ENCODE results near the gene AXL.
A peak's percentile ranks its signal among the peaks of the same experiment; 100 is the strongest.

The AXL gene

DNA sequence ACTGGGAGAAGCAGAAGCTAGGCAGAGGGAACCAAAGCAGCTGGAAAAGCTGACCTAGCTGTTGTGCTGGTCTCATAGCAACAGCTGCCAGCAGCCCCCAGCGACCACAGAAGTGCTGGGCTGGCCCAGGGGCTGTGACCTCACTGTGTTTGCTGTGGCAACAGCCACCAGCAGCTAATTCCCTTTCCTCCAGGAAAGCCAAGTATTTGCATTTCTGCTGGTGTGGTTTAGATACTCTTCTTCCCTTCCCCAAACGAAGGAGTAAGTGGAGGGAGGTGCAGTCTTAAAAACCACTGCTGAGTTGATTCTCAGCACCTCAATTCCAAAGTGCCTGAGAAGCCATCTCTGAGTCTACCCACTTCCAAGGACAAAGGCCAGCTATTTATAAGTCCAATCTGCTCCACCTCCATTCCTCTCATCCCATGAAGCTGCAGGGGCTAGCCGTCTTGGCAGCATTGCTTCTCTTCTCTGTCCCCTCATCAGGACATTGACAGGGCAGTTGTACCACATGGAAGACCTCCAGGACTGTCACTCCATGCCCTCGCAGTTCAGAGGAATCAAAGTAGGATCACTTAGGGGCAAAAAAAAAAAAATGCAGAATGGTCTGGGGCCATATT lies 79.4 kb downstream of the AXL start:
- TF ChIP-seq EZH2 (IDR thresholded peaks at IDR 0.05; ENCODE audit: borderline replicate concordance, low read length), result no peak
- TF ChIP-seq, protein P1, sequence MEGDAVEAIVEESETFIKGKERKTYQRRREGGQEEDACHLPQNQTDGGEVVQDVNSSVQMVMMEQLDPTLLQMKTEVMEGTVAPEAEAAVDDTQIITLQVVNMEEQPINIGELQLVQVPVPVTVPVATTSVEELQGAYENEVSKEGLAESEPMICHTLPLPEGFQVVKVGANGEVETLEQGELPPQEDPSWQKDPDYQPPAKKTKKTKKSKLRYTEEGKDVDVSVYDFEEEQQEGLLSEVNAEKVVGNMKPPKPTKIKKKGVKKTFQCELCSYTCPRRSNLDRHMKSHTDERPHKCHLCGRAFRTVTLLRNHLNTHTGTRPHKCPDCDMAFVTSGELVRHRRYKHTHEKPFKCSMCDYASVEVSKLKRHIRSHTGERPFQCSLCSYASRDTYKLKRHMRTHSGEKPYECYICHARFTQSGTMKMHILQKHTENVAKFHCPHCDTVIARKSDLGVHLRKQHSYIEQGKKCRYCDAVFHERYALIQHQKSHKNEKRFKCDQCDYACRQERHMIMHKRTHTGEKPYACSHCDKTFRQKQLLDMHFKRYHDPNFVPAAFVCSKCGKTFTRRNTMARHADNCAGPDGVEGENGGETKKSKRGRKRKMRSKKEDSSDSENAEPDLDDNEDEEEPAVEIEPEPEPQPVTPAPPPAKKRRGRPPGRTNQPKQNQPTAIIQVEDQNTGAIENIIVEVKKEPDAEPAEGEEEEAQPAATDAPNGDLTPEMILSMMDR (IDR thresholded peaks at IDR 0.05; ENCODE audit: low read length), result no peak
- no peaks in the 10 kb centered on the region for H3K9me3 ChIP-seq (ENCODE audit: low read length)
- no peak overlapping the region for H3K4me2 ChIP-seq (ENCODE audit: low read length)
- no peaks in the 10 kb centered on the region for H3K79me2 ChIP-seq (ENCODE audit: insufficient read depth, low read length)
- no peak overlapping the region for H3K4me3 ChIP-seq (ENCODE audit: low read depth, low read length, poor library complexity, severe bottlenecking)
- no peaks in the 10 kb centered on the region for H3K9me2 ChIP-seq (ENCODE audit: low read depth, low read length)
- H3K27me3 ChIP-seq (ENCODE audit: insufficient read depth, low read length), result no peaks in the 10 kb centered on the region
- H3K36me3 ChIP-seq (ENCODE audit: insufficient read depth, low read length), result peaks cover 100% of the 10 kb centered on the region
- no peak overlapping the region for H2AFZ ChIP-seq (ENCODE audit: low read length)
- peaks cover 54% of the 10 kb centered on the region for H3K4me1 ChIP-seq (ENCODE audit: insufficient read depth, low read length, severe bottlenecking)
- H3F3A ChIP-seq (ENCODE audit: insufficient read depth, low read length), result no peaks in the 10 kb centered on the region
- peak overlapping the region; percentile 20; the same call in 1 of the 2 replicates for H3K9ac ChIP-seq (ENCODE audit: low read length)
- no peaks in the 10 kb centered on the region for H4K20me1 ChIP-seq (ENCODE audit: insufficient read depth, low read length)
- H3K27ac ChIP-seq (ENCODE audit: low read depth, low read length, poor library complexity, severe bottlenecking), result peak overlapping the region; percentile 69

DNA sequence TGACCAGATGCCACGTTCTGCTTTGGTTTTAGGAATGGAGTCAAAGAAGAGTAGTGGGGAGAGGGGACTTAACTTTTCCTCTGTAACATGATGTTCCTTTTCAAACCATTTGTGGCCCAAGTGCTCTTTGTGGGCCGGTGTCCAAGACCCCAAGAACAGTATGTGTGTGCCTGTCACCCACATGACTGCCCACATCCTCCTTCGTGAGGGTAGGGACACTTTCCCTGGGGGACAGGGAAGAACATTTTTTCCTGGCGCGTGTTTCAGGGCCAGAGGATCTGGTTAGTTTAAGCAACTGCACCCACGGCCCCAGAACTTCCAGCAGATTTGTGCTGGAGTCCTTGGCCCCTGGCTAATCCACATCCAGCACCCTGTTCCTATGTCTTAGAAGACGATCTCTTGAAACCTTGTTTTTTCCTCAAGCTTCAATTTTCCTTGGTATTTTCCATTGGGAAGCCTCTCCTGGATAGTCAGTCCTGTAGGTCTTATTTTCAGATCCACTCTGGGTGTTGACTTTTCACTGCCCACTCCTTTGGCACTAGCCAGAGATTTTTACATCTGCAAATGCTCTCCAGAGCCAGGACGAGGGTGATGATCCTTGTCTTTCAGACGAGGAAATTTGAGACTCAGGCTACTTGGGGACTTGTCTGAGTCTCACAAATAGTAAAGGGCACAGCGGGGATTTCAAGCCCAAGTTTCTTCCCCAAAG lies 80.2 kb downstream of the AXL start:
- no peak for TF ChIP-seq EZH2 (IDR thresholded peaks at IDR 0.05; ENCODE audit: borderline replicate concordance, low read length)
- TF ChIP-seq, protein P1 (IDR thresholded peaks at IDR 0.05; ENCODE audit: low read length), result no peak
- H4K20me1 ChIP-seq (ENCODE audit: insufficient read depth, low read length), result no peaks in the 10 kb centered on the region
- H3K27ac ChIP-seq (ENCODE audit: low read depth, low read length, poor library complexity, severe bottlenecking), result peak overlapping the region; percentile 69
- H3K36me3 ChIP-seq (ENCODE audit: insufficient read depth, low read length), result peaks cover 100% of the 10 kb centered on the region
- H3K9me3 ChIP-seq (ENCODE audit: low read length), result no peaks in the 10 kb centered on the region
- H3K27me3 ChIP-seq (ENCODE audit: insufficient read depth, low read length), result no peaks in the 10 kb centered on the region
- no peak overlapping the region for H3K4me3 ChIP-seq (ENCODE audit: low read depth, low read length, poor library complexity, severe bottlenecking)
- no peaks in the 10 kb centered on the region for H3F3A ChIP-seq (ENCODE audit: insufficient read depth, low read length)
- no peak overlapping the region for H2AFZ ChIP-seq (ENCODE audit: low read length)
- no peak overlapping the region for H3K4me2 ChIP-seq (ENCODE audit: low read length)
- no peak overlapping the region for H3K9ac ChIP-seq (ENCODE audit: low read length)
- peaks cover 54% of the 10 kb centered on the region for H3K4me1 ChIP-seq (ENCODE audit: insufficient read depth, low read length, severe bottlenecking)
- H3K79me2 ChIP-seq (ENCODE audit: insufficient read depth, low read length), result no peaks in the 10 kb centered on the region
- no peaks in the 10 kb centered on the region for H3K9me2 ChIP-seq (ENCODE audit: low read depth, low read length)

DNA sequence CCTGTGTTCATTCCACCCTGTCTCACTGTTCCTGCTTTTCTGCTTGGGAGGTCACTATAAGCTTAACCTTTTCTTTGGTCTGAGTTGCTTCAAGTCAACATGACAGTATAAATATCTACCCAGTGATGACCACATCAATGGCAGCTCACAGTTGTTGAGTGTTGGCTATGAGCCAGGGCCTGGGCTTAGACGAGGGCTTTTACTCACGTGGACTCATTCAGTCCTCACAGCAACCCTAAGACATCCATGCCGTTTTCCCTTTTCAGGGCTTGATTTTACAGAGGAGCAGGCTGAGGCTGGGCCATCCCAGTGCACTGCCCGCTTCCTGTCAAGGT lies 80.7 kb downstream of the AXL start:
- Histone ChIP-seq H3K9me2 (ENCODE audit: low read depth, low read length) (no peaks in the 10 kb centered on the region), H3K79me2 (ENCODE audit: insufficient read depth, low read length) (no peaks in the 10 kb centered on the region), H3K4me2 (ENCODE audit: low read length) (no peak overlapping the region), H3K9ac (ENCODE audit: low read length) (no peak overlapping the region), H3K36me3 (ENCODE audit: insufficient read depth, low read length) (peaks cover 100% of the 10 kb centered on the region), H3K4me1 (ENCODE audit: insufficient read depth, low read length, severe bottlenecking) (peaks cover 54% of the 10 kb centered on the region), H3K4me3 (ENCODE audit: low read depth, low read length, poor library complexity, severe bottlenecking) (no peak overlapping the region), H3K9me3 (ENCODE audit: low read length) (no peaks in the 10 kb centered on the region), H4K20me1 (ENCODE audit: insufficient read depth, low read length) (no peaks in the 10 kb centered on the region), H3K27me3 (ENCODE audit: insufficient read depth, low read length) (no peaks in the 10 kb centered on the region), H3K27ac (ENCODE audit: low read depth, low read length, poor library complexity, severe bottlenecking) (peak overlapping the region; percentile 50), H2AFZ (ENCODE audit: low read length) (no peak overlapping the region), H3F3A (ENCODE audit: insufficient read depth, low read length) (no peaks in the 10 kb centered on the region)
- no peak for TF ChIP-seq EZH2 (IDR thresholded peaks at IDR 0.05; ENCODE audit: borderline replicate concordance, low read length)
- TF ChIP-seq, protein P1 (IDR thresholded peaks at IDR 0.05; ENCODE audit: low read length), result no peak

Measured in OCI-LY1 (cell line).